ENCODE results near the gene HTR4.
A peak's percentile ranks its signal among the peaks of the same experiment; 100 is the strongest.
"Not testable (repeated sequence)": the region's sequence is repeated elsewhere in the genome, so short reads cannot be mapped to it uniquely, and the experiment has no call there.

Gene HTR4

DNA sequence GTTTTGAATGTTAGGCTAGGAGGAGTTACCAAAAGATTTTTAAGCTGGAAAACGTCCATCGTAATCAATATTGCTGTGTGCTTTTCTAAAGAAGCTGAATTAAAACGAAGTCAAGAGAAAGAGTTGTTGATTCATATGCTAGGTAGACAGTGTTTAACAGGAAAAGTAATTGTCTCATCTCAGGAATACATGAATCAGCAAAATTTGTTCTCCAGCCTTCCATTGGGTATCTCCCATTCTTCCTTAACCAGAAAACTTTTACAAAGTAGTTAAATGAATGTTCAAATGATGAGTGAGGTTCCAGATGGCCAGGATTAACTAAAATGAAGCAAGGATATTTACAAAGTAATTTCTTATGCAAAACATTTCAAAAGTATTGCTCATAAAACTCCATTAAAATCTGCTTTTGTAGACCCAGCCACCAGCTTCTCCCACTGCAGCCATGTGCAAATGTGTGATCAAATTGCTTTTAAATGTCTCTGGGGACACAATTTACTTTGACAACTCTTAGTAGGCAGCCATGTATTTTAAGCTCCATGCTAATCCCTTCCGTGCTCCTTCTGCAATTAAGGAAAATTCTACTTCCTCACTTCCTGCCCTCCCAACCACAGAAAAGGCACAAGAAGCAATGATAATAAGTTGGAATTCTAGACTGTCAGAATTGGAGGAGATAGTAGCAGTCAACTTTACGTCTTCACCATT, 121.2 kb downstream of the HTR4 start:
- DNase-seq (ENCODE audit: low read depth): no peak

DNA sequence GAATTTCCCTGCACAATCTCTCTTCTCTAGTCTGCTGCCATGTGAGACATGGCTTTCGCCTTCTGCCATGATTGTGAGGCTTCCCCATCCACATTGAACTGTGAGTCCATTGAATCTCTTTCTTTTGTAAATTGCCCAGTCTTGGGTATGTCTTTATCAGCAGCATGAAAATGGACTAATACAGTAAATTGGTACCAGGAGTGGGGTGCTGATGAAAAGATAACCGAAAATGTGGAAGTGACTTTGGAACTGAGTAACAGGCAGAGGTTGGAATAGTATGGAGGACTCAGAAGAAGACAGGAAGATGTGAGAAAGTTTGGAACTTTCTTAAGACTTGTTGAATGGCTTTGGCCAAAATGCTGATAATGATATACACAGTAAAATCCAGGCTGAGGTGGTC, 124.9 kb downstream of the HTR4 start:
- DNase-seq (ENCODE audit: low read depth): not testable (repeated sequence)

DNA sequence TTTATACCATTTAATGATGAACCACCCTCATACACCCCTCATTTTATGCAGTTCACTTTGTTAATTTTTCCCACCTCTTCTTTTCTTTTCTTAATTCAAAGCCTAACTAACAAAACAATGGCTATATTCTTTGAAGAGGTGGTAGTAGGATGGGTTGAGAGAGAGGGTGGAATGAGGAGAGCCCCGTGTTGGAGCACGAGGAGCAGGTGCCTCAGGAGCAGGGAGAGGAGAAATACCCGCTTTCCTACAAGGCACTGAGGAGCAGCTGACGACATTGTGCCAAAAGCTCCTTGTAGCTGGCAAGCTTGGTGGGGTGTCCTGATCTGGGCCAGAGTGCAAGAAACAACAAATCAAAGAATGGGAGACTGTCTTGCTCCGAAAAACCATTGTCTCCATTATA, 129.6 kb downstream of the HTR4 start:
- no peak for DNase-seq (ENCODE audit: low read depth)

DNA sequence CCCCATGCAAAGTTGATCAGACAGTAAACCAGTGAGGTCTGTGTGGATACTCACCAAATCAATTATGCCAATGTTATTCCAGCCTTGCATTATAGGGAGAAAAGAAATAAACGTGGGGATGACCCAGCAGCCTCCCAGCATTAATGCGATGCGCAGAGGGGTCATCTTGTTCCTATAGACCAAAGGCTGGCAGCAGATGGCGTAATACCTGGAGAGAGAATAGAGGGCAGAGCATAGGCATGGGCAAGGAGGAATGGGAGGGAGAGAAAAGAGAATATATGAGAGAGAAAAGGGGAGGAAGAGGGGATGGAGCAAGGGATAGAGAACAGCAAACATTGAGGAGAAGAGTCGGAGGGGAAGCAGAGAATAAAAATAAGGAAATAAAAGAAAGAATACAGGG, 131.2 kb downstream of the HTR4 start:
- DNase-seq (ENCODE audit: low read depth): no peak

DNA sequence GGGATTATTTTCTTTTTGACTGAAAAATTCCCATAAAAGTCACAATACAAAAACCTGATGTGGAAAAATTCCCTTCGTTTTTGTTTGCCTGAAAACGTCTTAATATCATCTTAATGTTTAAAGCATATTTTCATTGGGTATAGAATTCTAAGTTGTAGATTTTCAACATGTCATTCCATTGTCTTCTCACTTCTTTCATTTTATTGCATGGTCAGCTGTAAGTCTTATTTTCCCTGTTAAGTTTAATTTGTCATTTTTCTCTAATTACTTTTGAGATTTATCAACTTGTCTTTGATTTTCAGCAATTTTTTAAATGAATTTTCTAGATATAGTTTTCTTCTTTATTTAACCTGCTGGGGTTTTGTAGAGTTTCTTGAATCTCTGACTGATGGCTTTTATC, 138.9 kb downstream of the HTR4 start:
- DNase-seq (ENCODE audit: low read depth): no peak

DNA sequence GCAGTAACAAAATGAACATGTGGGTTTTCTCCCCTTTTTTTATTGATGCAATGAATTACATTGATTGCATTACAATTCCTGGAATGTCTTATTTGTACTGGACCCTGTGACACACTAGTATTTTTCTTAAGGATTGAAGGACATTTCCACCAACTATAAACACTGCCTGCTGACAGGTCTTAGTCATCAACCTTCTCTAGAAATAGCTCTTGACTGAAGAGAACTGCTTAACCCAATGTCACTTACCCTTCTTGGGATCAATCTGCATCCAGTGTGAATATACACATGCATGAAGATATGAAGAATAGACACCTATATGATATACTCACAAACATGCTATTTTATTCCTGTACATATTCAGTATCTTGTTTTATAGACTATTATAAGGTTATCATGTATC, 140.0 kb downstream of the HTR4 start:
- no peak for DNase-seq (ENCODE audit: low read depth)

DNA sequence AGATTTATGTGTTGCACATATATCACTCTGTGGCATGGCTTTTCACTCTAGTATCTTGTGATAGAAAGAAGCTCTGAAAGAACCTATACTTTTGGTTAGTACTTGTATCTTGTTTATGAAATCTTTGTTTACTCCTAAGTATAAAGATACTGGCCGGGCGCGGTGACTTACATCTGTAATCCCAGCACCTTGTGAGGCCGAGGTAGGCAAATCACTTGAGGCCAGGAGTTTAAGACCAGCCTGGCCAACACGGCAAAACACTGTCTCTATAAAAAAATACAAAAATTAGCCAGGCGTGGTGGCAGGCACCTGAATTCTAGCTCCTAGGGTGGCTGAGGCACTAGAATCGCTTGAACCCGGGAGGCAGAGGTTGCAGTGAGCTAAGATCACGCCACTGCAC, 141.8 kb downstream of the HTR4 start:
- no peak for DNase-seq (ENCODE audit: low read depth)

DNA sequence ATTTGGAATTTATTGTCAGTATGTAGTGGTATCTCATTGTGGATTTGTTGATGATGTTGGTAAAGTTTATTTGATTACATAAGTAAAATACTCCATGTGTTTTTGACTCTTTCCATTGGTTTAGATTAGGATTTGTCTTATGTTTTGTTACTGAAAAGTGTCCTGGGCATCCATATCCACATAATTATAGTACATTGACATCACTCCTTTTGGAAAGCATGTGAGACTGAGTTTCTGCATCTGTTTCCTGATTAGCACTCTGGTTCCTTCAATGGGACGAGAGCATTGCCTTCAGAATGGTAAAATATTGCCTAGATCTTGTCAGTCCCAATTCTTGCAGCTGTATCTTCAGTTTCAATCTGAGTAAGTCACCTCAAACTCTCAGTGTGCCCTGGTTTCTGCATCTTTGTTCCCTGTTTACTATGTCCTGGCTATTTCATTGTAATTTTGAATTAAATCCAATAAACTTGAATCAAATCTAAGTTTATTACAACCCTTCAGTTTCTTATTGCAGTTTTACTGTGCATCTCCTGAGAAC, 142.4 kb downstream of the HTR4 start:
- no peak for DNase-seq (ENCODE audit: low read depth)

DNA sequence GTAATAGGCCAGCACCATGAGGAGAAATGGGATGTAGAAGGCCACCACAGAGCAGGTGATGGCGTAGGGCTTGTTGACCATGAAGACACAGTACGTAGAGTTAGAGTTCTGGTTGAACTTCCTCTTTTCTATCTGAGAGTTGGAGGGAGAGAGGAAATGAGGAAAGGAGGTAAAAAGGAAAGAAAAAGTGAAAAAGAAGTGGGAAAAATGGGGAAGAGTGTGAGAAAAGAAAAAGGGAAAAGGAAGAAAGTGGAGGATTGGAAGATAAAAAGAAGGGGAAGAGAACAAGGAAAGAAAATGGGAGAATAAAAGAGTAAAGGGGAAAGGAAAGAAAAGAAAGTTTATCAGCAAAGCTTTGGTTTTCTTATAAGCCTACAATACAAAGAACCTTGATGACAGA, 144.4 kb downstream of the HTR4 start:
- DNase-seq (ENCODE audit: low read depth): no peak

DNA sequence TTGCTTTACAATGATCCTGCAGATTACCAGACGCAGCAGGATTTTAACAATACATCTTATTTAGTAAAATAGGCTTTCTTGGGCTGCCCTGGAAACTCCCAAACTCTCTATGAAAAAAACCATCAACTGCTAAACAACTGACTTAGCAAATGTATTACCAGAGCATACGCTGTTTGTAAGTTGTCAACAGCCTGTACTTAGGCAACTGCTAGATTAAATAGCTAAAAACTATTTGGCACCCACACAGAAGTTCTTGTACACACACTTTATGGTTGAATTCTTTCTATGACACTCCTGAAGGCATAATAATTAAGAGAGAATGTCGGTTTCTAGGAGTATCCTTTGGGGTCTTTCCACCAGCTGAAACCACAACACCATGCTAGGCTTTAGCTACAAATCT, 146.7 kb downstream of the HTR4 start:
- DNase-seq (ENCODE audit: low read depth): no peak

DNA sequence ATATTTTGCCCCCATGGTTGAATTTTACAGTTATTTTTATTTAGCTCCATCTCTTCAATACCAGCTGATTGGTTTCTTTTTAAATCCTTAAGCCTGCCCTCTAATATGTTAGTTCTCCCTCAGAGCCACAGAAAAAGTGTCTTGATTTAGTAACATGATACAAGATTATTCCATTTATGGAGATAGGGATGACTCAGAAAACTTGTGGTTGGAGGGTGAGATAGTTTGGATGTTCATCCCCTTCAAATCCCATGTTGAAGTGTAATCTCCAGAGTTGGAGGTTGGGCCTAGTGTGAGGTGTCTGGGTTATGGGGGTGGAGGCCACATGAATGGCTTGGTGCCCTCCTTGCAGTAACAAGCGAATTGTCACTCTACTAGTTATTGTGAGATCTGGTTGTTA, 154.9 kb downstream of the HTR4 start:
- no peak for DNase-seq (ENCODE audit: low read depth)

DNA sequence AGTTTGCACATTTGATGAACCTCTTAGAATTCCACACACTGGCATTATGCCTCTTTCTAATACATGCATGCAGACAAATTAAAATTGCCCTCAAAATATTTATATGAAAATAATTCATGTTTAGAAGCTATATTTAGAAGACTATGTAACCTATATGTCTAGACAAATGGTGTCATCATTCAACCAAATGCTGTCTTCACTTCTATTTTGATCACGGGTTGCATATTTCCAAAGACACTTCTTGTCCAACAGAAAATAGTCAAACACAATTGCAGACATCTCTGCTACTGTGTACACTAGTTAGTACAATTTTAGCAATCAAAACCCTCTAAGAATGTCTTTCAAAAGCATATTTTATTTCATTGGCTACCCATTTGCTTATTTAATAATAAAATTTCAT, 156.6 kb downstream of the HTR4 start:
- no peak for DNase-seq (ENCODE audit: low read depth)

DNA sequence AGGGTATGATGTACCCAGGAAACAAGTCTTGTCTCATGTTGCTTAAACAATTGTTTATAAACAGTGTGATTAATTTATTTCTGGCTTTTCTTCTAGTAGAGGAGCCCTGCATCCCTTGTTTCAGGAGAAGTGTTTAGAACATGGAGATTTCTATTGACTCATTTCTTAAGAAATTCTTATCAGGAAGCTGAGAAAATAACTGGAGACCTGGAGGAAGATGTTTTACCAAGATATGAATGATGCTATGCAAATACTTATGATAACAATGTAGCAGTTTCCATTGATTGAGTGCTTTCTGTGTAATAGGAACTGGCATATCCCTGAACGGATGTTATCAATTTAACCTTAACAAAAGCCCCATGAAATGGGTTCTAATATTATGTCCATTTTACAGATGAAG, 162.0 kb downstream of the HTR4 start:
- DNase-seq (ENCODE audit: low read depth): no peak

DNA sequence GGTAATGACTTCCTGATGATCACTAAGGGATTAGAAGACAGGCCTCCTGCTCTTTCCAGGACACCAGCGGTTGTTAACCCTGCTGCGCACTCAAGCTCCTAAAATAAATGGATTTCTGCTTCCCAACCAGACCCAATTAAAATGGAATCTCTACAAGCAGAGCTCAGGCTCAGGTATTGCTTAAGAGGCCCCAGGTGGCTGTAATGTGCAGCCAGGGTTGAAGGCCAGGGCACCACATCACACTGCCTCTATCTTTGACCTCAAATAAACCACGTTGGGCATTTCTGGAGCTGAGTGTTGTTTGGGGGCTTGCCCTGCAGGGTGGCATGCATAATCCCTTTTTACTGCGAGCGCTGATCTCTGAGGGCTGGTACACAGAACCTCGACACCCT, 162.5 kb downstream of the HTR4 start:
- DNase-seq (ENCODE audit: low read depth): no peak

DNA sequence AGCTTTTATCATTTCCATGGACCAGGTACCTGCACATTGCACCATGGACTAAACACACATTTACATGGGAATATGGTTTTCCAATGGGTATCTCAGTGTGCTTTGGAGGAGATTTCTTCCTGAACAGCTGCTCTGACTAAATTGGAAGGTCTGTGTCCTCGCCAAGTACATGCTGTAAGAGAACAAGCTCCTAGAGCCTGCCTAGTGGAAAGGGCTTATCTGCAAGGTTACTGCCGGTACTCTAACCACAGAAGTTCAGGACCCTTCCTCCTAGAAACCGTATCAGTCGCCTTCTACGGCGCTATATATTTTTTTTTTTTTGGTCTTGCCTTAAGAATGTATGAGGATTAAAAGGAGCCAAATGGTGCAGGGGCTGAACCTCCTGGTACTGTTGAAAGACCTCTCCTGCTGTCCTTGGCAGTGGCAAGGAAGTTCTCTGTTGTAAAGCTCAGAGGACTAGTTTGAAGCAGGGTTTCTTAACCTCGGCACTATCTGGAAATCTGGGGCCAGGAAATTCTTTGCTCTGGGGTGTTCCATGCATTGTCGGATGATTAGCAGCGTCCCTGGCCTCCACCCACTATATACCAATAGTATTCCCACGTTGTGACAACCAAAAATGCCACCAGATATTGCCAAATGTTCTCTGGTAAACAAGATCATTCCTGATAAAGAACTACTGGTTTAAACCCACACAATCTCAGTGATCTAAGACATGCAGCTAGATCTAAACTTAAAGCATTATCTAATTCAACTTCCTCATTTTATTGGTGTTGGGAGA, 163.1 kb downstream of the HTR4 start:
- no peak for DNase-seq (ENCODE audit: low read depth)

DNA sequence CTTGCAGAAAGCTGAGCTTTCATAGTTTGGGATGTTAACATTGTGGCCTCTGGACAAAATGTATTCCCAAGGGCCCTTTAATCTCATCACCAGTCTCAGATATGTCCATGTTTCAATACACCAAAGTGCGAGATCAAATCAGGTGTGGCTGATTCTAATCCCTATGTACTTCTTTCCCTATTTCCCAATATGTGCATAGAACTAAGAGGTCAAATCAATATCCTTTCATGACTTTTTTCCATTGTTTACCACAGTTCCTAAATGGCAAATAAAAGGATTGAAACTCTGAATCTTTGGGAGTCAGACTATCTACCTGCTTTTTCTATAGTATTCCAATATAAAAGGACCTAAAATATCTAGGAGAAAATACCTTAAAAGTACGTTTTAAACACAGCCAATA, 165.6 kb downstream of the HTR4 start:
- no peak for DNase-seq (ENCODE audit: low read depth)

DNA sequence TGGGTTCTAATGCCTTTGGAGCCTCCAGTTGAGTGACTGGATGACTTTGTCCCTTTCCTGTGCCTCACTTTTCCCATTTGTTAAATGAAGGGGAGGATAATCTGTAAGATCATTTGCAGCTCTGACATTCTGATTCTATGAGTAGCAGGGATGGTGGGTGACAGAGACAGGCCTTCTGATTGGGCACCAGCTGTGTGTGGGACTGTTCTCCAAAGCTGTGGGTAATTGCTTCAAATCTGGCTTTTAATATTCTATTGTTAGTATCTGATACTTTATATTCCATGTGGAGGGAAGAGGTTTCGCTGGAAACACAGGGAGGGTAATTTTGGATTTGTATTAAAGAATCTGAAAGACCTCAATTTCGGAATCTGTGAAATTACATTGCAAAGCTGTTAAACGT, 167.9 kb downstream of the HTR4 start:
- DNase-seq (ENCODE audit: low read depth): no peak

DNA sequence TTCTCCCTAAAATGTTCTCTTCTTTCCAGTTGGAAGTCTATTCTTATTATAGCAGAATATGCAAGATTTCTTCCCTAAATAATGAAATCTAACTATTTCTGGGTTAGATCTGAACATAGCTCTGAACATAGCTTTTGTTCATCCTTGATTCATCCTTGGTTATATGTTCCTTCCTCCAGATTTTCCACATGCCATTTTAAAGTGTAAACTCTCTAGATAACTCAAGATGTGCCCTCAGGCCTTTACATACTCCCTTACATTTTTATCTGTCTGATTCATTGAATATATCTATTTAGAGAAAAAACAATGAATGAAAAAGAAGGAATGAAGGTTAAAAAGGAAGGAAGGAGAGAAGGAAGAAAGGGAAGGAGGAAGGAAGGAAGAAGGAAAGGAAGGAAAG, 169.7 kb downstream of the HTR4 start:
- DNase-seq (ENCODE audit: low read depth): no peak

DNA sequence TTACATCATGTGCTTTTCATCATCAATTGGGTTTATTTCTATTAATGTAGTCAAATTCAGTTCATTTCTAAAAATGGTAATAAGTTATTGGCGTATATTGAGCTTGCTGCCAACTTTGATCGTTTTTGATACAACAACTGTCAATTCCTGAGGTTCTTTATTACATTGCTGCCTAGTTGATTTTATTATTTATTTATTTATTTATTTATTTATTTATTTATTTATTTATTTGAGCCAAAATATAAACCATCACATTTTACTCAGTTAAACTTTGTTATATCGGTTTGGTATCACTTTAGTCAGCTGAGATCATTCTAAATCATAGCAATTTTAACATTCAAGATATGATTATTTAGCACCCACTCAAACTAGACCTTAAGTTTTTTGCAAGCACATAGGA, 170.6 kb downstream of the HTR4 start:
- DNase-seq (ENCODE audit: low read depth): no peak

DNA sequence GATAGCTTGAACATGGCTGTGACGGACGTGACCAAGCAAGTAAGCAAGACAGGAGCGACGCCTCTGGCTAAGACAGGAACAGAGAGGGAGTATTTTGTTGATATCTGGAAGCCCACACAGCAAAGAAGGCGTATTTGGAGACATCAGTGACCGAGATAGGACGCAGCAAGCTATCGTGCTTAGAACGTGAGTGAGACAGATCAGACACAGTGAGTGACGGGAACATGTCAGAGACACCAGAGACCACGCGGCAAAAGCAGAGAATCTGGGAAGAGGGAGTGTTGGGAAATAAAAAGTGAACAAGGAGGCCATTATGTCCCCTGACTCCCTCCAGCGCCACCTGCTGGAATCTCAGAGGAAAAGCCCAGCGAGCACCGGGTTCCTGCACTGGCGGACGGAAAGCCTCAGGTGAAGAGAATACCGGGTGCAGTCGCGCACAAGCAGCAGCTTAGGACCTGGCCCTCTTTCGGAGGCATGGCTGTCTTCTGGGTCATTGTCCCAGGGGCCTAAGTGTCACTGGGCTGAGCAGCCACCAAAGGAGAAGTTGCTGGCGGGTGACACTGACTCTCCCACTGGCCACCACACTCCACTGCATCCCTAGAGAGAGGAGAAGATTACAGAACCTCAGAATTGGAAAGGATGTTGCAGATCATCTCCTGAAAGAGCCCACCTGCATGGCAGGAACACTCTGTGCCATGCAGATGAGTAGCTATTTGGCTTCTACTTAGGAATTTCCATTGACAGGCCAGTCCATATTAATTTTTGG, 171.4 kb downstream of the HTR4 start:
- peak; percentile 30 for DNase-seq (ENCODE audit: low read depth)

DNA sequence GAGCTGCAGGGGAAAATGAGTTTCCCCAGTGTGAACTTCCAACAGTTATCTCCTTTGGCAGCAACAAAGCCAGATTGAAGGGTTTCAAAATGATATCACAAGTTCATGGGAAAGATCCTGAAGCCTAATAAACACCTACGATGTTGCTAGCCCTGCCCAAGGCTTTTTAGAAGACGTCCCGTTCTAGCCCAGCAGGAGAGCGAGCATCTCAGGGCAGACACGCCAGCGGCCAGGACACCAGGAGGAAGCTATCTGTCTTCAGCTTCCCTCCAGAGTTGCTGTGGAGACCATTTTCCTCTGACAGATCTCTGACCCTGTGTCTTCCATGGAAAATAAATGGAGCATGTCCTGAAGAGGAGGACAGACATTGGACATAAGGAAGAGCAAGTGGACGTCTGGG, 172.1 kb downstream of the HTR4 start:
- DNase-seq (ENCODE audit: low read depth): no peak

DNA sequence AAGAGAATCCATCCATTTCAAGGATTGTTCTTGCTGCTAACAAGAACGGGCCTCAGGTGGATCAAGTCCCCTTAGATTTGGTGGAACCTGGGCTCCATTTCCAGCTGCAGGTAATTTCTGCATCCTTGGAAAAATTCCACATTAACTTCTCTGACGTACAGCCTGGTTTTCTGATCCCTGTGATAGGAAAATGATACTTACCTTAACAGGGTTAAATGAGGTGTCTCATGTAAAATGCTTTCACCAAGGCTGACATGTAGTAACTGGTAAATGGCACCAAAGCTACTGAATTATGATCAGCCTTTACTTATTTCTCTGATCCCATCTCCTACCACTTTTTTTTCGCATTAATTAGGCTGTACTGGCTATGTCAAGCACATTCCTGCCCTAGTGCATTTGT, 176.9 kb downstream of the HTR4 start:
- DNase-seq (ENCODE audit: low read depth): no peak

DNA sequence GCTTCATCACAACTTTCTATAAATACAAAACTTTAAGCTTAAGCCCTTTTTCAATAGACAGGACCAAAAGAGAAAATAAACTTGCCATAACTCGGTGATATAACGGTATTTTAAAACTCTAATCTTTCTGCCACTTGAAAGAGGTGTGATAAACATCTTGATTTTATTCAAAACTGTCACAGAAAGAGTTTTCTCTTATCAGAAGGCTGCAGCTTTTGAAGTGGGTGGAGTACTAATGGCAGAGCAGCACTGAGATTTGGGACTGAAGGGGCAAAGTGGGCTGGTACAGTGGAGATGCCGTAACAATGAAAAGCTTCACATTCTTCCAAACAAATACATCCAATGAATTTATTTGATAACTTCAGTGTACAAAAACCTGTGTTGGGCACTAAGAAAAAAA, 178.0 kb downstream of the HTR4 start:
- DNase-seq (ENCODE audit: low read depth): no peak

Data from activated T-helper 9 cell treated with anti-CD3 and anti-CD28 coated beads, Interleukin-2, amount 50 U/mL, for 16 hours (primary cell).